GM19395 (cell line): Measurements from ENCODE around the gene MTPN.

ENCODE experiments used
- ATAC-seq: cut with Tn5 transposase; IDR thresholded peaks from one replicate; pipeline ENCODE4 v1.9.1; 2021; ENCODE audit warnings: mild to moderate bottlenecking, moderate library complexity; ENCODE audit not compliant: unreplicated experiment

Gene MTPN

GRCh38 chr7:135990258-135990657 lies 13.1 kb upstream of the MTPN start:
- no peak for ATAC-seq

DNA sequence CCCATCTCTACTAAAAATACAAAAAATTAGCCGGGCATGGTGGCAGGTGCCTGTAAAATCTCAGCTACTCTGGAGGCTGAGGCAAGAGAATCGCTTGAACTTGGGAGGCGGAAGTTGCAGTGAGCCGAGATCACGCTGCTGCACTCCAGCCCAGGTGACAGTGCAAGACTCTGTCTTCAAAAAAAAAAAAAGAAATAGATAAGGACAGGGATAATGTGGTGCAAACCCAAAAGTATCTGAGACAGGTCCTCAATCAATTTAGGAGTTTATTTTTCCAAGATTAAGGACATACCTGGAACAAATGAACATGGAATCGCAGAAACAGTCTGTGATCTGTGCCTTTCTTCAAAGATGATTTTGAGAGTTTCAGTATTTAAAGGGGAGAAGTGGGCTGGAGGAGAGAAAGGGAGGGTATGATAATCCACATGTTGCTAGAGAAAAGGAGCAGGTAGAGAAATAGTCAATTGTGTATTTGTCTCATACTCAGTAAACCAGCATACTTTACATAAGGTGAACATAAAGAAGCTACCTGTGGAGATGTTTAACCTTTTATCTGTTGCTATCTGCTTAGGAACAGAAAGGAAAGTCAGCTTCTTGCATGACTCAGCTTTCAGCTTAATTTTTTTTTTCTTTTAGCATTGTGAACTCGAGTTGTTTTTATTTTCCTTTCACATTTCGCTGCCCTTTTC lies 4.9 kb upstream of the MTPN start:
- no peak for ATAC-seq

DNA sequence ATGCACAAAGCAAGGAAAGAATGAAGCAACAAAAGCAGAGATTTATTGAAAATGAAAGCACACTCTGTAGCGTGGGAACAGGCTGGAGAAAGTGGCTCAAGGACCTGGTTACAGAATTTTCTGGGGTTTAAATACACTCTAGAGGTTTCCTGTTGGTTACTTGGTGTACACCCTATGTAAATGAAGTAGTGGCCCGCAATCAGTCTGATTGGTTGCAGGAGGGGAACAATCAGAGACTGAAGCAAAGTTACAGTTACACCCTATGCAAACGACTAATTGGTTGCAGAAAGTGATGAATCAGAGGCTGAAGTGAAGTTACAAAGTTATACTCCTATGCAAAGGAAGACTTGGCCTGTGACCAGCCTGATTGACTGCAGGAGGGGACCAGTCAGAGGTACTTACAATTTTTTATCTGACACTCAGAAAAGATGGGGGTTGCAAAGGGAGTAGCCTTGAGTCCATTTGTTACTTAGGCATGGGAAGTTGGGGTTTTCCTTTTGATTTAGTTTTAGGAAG lies 3.6 kb upstream of the MTPN start:
- peak; percentile 75 for ATAC-seq

DNA sequence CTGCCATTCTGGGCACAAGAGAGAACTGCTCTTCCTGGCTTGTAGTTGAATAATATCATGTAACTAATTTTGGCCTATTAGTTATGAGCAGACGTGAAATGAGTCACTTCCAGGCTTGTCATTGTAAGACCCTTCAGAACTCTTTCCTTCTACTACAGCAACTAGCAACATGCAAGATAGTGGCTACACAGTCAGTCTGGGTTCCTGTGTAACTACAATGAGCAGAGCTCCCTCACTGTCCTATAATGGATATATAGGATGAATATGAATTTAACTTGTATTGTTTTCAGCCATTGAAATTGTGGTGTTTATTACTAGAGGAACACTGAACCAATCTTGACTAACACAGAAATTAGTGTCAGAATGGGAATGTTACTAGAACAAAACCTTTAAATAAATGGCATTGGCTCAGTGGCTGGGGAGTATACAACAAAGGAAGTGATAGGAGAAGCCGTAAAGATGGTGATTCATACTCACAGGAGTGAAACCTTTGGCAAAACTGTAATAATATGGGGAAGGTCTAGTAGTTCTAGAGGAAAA lies 2.9 kb upstream of the MTPN start:
- ATAC-seq, result no peak

DNA sequence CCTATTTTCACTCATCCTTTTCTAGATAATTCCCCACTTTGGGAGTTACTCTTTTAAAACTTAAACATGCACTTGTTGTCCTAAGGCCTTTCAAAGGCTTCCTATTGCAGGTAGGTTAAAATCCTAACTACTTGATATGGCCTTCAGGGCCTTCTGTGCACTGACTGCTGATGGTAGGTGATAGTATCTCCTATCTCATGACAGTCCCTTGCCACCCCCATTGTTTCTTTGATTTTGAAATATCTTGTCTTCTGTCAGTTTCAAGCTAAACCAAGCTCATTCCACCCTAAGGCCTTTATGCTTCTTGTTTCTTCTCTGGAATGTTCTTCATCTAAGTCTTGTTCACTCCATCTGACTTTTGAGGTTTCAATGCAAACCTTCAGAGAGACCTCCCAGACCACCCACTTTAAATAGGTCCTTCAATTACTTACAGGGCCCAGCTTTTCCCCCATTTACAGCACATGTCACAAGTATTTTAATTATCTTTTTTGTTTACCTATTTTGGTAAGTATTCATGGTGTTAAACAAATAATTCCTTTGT lies 2.4 kb upstream of the MTPN start:
- no peak for ATAC-seq

- ATAC-seq, result no peak
Observed at GRCh38 chr7:135978624-135979023, 1.5 kb upstream of the MTPN start.

DNA sequence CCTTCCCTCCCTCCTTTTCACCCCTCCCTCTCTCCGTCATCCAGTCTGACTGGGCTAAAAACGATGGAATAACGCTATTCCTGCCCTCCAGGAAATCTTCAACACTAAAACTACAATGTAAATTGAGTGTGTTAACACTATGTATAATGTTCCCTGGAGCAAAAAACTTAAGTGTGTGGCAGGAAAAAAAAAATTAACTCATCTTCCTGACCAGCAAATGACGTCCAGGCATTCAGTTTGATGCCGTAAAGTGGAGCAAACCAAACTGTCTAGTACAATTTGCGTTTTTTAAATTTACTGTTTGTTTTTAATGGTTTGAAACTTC lies 545 bp upstream of the MTPN start:
- ATAC-seq, result no peak

DNA sequence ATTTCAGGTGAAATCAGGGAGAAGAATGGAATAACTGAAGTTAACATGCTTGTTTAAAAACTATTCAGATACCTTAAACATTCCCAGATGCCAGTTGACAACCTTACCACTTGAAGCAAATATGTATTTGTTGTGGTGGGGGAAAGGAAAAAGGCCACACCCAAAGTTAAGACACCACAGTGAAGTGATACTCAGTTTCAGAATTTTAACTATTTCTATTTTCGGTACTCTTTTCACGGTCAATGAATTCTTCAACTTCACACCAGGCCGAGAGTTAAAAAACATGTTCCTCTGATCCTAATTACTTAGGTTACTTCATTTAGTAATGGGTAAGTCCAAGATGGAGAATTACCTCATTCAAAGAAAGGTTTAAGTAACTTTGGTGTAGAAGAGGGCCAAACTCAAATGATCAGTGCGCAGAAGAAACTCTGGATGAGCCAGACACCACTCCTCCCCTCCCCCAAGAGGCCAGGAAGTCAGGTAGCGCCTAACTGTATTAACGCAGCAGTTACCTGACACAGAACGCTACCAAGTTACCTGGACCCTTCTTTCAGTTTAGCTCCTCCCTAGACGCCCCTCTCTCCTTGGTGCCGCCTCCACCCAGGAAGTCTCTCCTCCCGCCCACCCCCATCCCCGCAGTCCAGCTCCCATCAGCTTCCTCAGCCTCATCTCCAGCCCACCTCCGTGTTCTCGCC lies 700 bp downstream of the MTPN start:
- peak; percentile 31 for ATAC-seq

DNA sequence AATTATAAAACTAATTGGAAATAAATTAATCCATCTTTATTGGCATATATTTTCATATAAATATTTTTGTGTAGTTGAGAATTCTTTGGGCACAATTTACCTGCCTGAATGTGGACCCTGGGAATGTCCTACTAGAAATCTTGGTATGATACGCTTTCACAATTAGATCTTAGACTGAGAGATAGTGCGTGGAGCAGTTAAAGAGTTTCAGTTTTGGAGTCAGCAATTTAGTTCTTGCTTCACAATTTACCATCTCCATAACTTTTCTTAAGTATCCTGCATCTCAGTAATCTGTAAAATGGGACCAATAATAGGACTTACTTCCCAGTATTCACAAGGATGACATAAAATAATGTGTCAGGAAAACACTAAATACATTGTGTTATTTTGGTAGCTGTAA lies 2.0 kb downstream of the MTPN start:
- no peak for ATAC-seq

GRCh38 chr7:135974667-135975066 lies 2.5 kb downstream of the MTPN start:
- no peak for ATAC-seq

GRCh38 chr7:135971366-135971725 lies 5.8 kb downstream of the MTPN start:
- peak; percentile 24 for ATAC-seq

- ATAC-seq, result peak; percentile 91
Observed at GRCh38 chr7:135970682-135971365, 6.3 kb downstream of the MTPN start.

DNA sequence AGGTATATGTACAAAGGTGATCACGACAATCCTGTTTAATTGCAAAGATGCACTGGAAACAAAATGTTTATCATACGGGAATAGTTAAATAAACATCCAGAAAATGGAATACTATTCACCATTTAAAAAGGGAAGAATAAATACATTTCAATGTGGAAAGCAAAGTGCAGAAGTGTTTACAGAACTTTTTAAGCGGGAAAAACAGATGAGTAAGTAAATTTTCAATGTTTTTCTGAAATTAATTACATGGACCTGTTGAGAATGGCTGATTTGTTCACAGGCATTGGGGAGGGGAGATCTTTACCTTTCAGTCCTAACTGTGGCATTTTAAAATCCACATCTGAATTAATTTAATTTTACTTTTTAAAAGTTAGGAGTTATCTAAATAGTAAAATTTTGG lies 7.1 kb downstream of the MTPN start:
- no peak for ATAC-seq

- ATAC-seq, result no peak
Observed at GRCh38 chr7:135966341-135967043, 10.7 kb downstream of the MTPN start.

DNA sequence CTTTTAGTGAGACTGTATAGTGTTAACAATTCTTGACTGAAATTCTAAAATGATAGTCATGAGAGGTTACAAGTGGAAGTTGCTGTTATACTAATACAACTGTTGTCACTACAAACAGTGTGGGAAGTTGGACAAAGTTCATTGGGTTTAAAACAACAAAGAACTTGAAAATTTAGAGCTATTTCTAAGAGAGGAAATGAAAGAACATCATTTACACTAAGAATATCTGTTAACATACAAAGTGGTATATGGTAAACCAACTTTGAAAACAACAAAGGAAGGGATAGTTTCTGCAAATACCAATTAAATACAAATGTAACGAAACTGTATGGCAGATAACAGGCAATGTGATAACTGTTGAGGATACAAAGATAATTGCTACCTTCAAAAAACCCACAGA lies 11.6 kb downstream of the MTPN start:
- ATAC-seq, result peak; percentile 74

GRCh38 chr7:135964791-135965190 lies 12.4 kb downstream of the MTPN start:
- ATAC-seq, result no peak

- ATAC-seq, result no peak
Observed at GRCh38 chr7:135964274-135964673, 12.9 kb downstream of the MTPN start.

DNA sequence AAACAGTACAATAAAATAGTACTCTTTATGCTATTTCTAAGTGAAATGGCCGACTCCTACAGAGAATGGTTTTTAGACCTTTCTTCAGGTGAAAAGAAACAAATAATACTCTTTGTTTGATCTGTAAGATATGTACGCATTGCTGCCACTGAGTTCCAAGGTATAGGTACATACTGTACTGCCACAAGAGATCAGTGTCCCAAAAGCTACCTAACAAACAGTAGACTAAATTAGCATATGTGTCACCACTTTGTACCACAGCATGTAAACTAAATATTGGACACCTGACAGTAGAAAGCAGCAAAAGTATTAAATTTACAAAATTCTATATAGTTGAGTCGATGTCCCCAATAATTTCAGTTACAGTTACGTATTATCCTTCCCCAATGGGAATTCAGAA lies 14.4 kb downstream of the MTPN start:
- no peak for ATAC-seq

DNA sequence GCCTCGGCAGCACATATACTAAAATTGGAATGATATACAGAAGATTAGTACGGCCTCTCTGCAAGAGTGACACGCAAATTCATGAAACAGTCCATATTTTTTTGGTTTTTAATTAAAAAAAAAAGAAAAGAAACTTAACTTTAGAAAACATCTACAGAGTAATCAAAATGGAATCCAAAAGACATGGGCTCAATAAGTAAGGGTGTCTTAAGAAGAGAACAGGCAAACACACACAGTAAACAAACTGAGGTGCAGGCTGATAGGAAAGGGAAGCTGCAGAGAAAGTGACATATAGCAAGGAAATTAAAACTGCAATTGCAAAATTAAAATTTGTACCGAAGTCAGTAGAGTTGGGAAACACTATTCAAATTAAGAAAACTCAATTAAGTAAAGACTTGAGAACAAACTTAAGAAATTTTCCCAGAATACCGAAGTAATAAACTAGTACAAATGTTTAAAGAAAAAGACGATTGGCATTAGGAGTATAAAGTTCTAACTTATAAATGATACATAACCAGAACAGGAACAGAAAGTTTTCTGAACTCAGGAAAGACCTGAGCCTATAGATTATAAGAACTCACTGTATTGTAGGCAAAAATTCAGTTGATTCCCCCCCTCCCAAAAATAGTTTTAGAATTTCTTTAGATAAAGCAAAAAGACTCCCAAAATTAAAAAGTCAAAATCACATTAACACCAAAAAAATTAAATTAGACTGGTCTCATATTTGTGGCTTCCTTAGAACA lies 16.3 kb downstream of the MTPN start:
- no peak for ATAC-seq

GRCh38 chr7:135959646-135960363 lies 17.4 kb downstream of the MTPN start:
- no peak for ATAC-seq
